Lung (tissue), 12 donors: Measurements from ENCODE around the gene MEG3. TPM values are rescaled to one million over a fixed set of nuclear protein-coding genes. Genes with fewer than 3 reads are reported as not detected.

ENCODE experiments used
- ATAC-seq: fragments of 200-7000 bp; cut with Tn5 transposase; one replicate; pipeline ENCODE4 v1.9.1; 2020; ENCODE audit warnings: moderate number of reproducible peaks; ENCODE audit not compliant: insufficient read depth, low FRiP score
- DNase-seq, 3 donors: peaks; one replicate each; pipeline ENCODE4 v3.0.0-alpha.2; 2013 to 2017
- H3K27ac ChIP-seq, 2 donors: one replicate each; pipeline ENCODE4 v1.5.1; 2013; ENCODE audit warnings: mild to moderate bottlenecking in 2 of 2, moderate library complexity in 2 of 2, control low read depth in 1 of 2, inconsistent platforms in 1 of 2, low read depth in 1 of 2, low read length in 1 of 2
- H3K27me3 ChIP-seq, 3 donors: one replicate each; pipeline ENCODE4 v1.5.1; 2013; ENCODE audit warnings: low read length in 2 of 3; ENCODE audit not compliant: control insufficient read depth in 3 of 3, insufficient read depth in 3 of 3
- H3K36me3 ChIP-seq, 4 donors: one replicate each; pipeline ENCODE4 v1.5.1; 2013; ENCODE audit warnings: low read length in 4 of 4, mild to moderate bottlenecking in 1 of 4, moderate library complexity in 1 of 4; ENCODE audit not compliant: control insufficient read depth in 4 of 4, insufficient read depth in 4 of 4
- H3K4me1 ChIP-seq, 5 donors: one replicate each; pipeline ENCODE4 v1.5.1; 2013; ENCODE audit warnings: low read length in 5 of 5, mild to moderate bottlenecking in 2 of 5, moderate library complexity in 1 of 5; ENCODE audit not compliant: control insufficient read depth in 5 of 5, insufficient read depth in 5 of 5
- H3K4me3 ChIP-seq: one replicate; pipeline ENCODE4 v1.5.1; 2013; ENCODE audit warnings: mild to moderate bottlenecking, control low read depth, moderate library complexity
- H3K9ac ChIP-seq, 2 donors: one replicate each; pipeline ENCODE4 v1.5.1; 2013; ENCODE audit warnings: low read length in 2 of 2, control low read depth in 1 of 2; ENCODE audit not compliant: insufficient read depth in 1 of 2
- H3K9me3 ChIP-seq, 4 donors: one replicate each; pipeline ENCODE4 v1.5.1; 2013; ENCODE audit warnings: low read length in 3 of 4, mild to moderate bottlenecking in 1 of 4, moderate library complexity in 1 of 4; ENCODE audit not compliant: control insufficient read depth in 4 of 4, insufficient read depth in 3 of 4
- WGBS, 2 donors: extraction: QIAGEN DNeasy Blood & Tissue Kit; methylation state at CpG; one replicate each; pipeline ENCODE4 v1.1.7; 2013; 5-methylcytosine and 5-hydroxymethylcytosine counted together
- polyA plus RNA-seq, 2 donors: library from polyadenylated mRNA; stranded (reverse); fragments of 200-250 nt; gene quantifications; one replicate each; pipeline ENCODE4 v1.2.1, GENCODE V29; 2013
- total RNA-seq, 2 donors: library from RNA; depleted of rRNA in 1 of 2; stranded (reverse); fragments of >200 nt in 1 of 2; gene quantifications; one replicate each; pipeline ENCODE4 v1.2.1, GENCODE V29; 2014 to 2021
- TF ChIP-seq, protein P1 (sequence below): IDR thresholded peaks from 2 replicates; pipeline ENCODE4 v1.5.1; 2012; ENCODE audit warnings: mild to moderate bottlenecking; ENCODE audit errors: control extremely low read depth, extremely low read depth
- donor health status: control.
- donor health status: control.
- donor health status: Bipolar disorder and iron deficiency.
- donor health status: healthy.
- donor health status: DM: yes; HTN: yes; CAD: no.

MEG3 gene
- total and polyA plus RNA-seq, 4 donors, result 5.9 to 267 (median 14.8) TPM

DNA sequence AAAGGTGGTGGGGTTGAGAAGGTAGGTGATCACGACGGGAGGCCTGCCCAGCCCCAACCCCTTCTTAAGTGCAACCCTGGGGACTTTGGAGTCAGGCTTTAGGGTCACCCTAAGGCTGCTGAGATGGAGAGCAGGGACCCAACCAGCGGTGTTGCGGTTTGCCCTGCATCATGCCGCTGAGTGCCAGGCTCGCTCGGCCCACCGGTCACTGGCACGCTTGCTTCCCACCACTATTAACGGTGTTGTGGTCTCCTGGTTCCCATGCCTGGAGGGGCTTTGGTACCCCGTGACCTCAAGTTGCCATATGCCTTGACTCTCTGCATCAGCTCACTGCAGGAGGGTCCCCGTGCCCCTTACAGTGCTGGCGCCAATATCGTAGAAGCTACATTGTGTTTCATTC lies 18.4 kb upstream of the MEG3 start:
- Histone ChIP-seq H3K4me3 (no peak overlapping the region), H3K9ac (no peak overlapping the region), H3K36me3 (no peaks in the 10 kb centered on the region), H3K27ac (no peak overlapping the region), H3K27me3 (peaks cover 0 to 14% (median 5%) of the 10 kb centered on the region in 3 donors), H3K4me1 (no peaks in the 10 kb centered on the region), H3K9me3 (peaks cover 0 to 33% (median 4%) of the 10 kb centered on the region in 4 donors)
- WGBS, 2 donors, result 87 to 93% methylated on average over 14 of the region's 14 CpGs
- no peak for DNase-seq
- TF ChIP-seq, protein P1, sequence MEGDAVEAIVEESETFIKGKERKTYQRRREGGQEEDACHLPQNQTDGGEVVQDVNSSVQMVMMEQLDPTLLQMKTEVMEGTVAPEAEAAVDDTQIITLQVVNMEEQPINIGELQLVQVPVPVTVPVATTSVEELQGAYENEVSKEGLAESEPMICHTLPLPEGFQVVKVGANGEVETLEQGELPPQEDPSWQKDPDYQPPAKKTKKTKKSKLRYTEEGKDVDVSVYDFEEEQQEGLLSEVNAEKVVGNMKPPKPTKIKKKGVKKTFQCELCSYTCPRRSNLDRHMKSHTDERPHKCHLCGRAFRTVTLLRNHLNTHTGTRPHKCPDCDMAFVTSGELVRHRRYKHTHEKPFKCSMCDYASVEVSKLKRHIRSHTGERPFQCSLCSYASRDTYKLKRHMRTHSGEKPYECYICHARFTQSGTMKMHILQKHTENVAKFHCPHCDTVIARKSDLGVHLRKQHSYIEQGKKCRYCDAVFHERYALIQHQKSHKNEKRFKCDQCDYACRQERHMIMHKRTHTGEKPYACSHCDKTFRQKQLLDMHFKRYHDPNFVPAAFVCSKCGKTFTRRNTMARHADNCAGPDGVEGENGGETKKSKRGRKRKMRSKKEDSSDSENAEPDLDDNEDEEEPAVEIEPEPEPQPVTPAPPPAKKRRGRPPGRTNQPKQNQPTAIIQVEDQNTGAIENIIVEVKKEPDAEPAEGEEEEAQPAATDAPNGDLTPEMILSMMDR, result no peak
- ATAC-seq, result no peak

DNA sequence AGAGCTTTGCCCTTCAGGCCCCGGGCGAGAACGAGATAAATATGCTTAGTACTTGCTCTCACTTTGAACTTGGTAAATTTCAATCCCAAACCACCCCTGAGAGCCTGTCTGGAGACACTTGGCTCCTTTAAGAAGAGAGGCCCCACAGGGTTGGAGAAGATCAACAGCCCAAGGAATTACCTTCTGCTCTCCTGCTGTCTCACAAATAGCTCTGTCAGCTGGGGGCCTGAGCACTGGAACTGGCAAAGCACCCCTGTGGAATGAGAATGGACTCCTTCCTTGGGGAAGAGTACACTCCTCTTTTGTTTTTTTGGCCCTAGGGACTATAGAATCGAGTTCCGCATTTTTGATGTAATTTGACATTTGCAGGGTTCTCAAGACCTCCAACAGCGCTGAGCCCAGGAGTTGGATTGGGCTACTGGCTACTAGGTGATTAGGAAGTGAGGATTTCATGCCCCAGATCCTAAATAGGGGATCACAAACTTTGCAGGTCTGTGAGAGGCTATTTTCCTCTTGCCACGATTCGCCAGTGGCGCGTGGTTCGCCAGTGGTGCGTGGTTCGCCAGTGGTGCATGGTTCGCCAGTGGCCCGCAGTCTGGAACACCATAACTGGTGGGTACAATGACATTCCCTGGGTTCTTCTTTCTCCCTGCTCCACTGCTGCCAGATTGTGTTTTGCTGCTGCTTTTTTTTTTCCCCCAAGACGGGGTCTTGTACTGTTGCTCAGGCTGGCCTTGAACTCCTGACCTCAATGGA lies 17.8 kb upstream of the MEG3 start:
- 79 to 85% methylated on average over 16 of the region's 16 CpGs for WGBS, 2 donors
- H3K27me3 ChIP-seq, result peaks cover 0 to 14% (median 5%) of the 10 kb centered on the region in 3 donors

DNA sequence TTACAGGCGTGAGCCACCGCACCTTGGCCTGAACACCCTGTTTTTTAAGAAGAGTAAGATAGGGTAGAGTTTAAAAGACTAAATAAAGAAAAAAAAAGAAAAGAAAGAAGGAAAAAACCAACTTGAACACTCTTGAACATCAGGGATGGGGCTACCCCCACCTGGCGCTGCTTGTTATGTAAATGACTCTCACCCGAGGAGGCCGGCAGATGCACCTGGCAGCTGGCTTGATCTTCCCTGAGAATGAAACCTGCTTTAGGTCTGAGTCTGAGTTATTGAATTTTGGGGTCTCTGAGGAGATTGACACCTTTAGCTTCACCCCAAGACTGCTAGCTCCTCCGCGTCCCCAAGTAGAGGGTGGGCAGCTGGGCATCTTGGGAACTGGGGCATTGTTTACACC lies 15.5 kb upstream of the MEG3 start:
- no peak for DNase-seq
- 82 to 85% methylated on average over 7 of the region's 7 CpGs for WGBS, 2 donors
- Histone ChIP-seq H3K9me3 (peaks cover 0 to 33% (median 4%) of the 10 kb centered on the region in 4 donors), H3K9ac (no peak overlapping the region), H3K36me3 (no peaks in the 10 kb centered on the region), H3K4me3 (no peak overlapping the region), H3K27ac (no peak overlapping the region), H3K27me3 (peaks cover 0 to 16% (median 5%) of the 10 kb centered on the region in 3 donors), H3K4me1 (peaks cover 0 to 1% (median 0%) of the 10 kb centered on the region in 5 donors)
- TF ChIP-seq, protein P1, result no peak
- no peak for ATAC-seq

More for the DNA sequence above, 17.8 kb upstream of the MEG3 start:
- DNase-seq (peak in 1 of 3 donors; percentile 2), ATAC-seq (no peak)
- Histone ChIP-seq H3K4me3 (no peak overlapping the region), H3K36me3 (no peaks in the 10 kb centered on the region), H3K27ac (no peak overlapping the region), H3K4me1 (no peaks in the 10 kb centered on the region), H3K9me3 (peaks cover 0 to 33% (median 4%) of the 10 kb centered on the region in 4 donors), H3K9ac (no peak overlapping the region)
- TF ChIP-seq, protein P1, result no peak
